Testis (tissue), 3 donors: ENCODE results near the gene SPG7. TPM values are rescaled to one million over a fixed set of nuclear protein-coding genes. Genes with fewer than 3 reads are reported as not detected.

Experiments used
- DNase-seq: peaks from one replicate; pipeline ENCODE4 v3.0.0-alpha.2; 2019
- H3K27ac ChIP-seq, 2 donors: fragments of 200-600 bp; sonication (generic); one replicate each; pipeline ENCODE4 v1.5.1; 2019
- H3K27me3 ChIP-seq: fragments of 200-600 bp; sonication (generic); one replicate; pipeline ENCODE4 v1.5.1; 2019
- H3K36me3 ChIP-seq: fragments of 200-600 bp; sonication (generic); one replicate; pipeline ENCODE4 v1.5.1; 2017; ENCODE audit warnings: low read depth; ENCODE audit errors: missing control alignments
- H3K4me1 ChIP-seq: fragments of 200-600 bp; sonication (generic); one replicate; pipeline ENCODE4 v1.5.1; 2019
- H3K4me3 ChIP-seq, 2 donors: fragments of 200-600 bp; sonication (generic); one replicate each; pipeline ENCODE4 v1.5.1; 2017 to 2019
- H3K9me3 ChIP-seq: fragments of 200-600 bp; sonication (generic); one replicate; pipeline ENCODE4 v1.5.1; 2017
- CTCF ChIP-seq, 3 experiments: fragments of 450-650 bp in 2 of 3; fragments of 200-600 bp in 1 of 3; sonication (generic) in 1 of 3; IDR thresholded peaks; one replicate each; pipeline ENCODE4 v1.5.1; 2016 to 2019; ENCODE audit warnings: antibody characterized with exemption in 3 of 3, mild to moderate bottlenecking in 2 of 3, moderate library complexity in 1 of 3
- POLR2A ChIP-seq: fragments of 450-650 bp; IDR thresholded peaks from one replicate; pipeline ENCODE4 v1.6.1; 2017; ENCODE audit warnings: antibody characterized with exemption, mild to moderate bottlenecking, moderate library complexity
- WGBS, 2 donors: methylation state at CpG; one replicate each; pipeline ENCODE4 v1.1.5; 2018; 5-methylcytosine and 5-hydroxymethylcytosine counted together
- intact Hi-C: fragments of 100-400 bp; cut with DNase I; formaldehyde crosslinking; loops from one replicate; pipeline ENCODE4 v1.15.1; 2023; ENCODE audit warnings: low total_unique reads
- polyA plus RNA-seq: library from polyadenylated mRNA; stranded (reverse); fragments of 350-450 nt; fragmentation: Illumina TruSeq; extraction: RNeasy Lipid Tissue Mini Kit (QIAGEN cat#74804); gene quantifications from one replicate; pipeline ENCODE4 v1.2.3, GENCODE V29; 2014; ENCODE audit warnings: low read depth, low replicate concordance; ENCODE audit not compliant: insufficient read depth
- total RNA-seq, 2 donors: library from RNA; depleted of rRNA; stranded (reverse); fragments of >200 nt; gene quantifications; one replicate each; pipeline ENCODE4 v1.2.3, GENCODE V29; 2016

SPG7 gene
- total and polyA plus RNA-seq, 3 donors from 2014 or later, result 97.9 to 307 (median 275) TPM

GRCh38 chr16:89544113-89544512 is 35.9 kb downstream of the SPG7 start:
- TF ChIP-seq CTCF (IDR thresholded peaks at IDR 0.05) (no peak), POLR2A (no peak)
- no peaks in the 10 kb centered on the region for H3K27me3 ChIP-seq
- H3K4me3 ChIP-seq, result no peak overlapping the region
- H3K4me1 ChIP-seq, result no peaks in the 10 kb centered on the region
- peak; percentile 74 for DNase-seq
- no peaks in the 10 kb centered on the region for H3K36me3 ChIP-seq
- no peak overlapping the region for H3K27ac ChIP-seq
- intact Hi-C loops, result no loop called here
- WGBS, 2 donors, result 56 to 80% methylated on average over 11 of the region's 11 CpGs
- no peaks in the 10 kb centered on the region for H3K9me3 ChIP-seq

- no peaks in the 10 kb centered on the region for H3K9me3 ChIP-seq
- no peaks in the 10 kb centered on the region for H3K36me3 ChIP-seq
- 80 to 88% methylated on average over 13 of the region's 13 CpGs for WGBS, 2 donors
Observed at GRCh38 chr16:89544713-89545043, 36.5 kb downstream of the SPG7 start.

GRCh38 chr16:89545044-89545830 is 37.0 kb downstream of the SPG7 start:
- Histone ChIP-seq H3K4me3 (no peak overlapping the region), H3K27me3 (no peaks in the 10 kb centered on the region), H3K36me3 (no peaks in the 10 kb centered on the region), H3K4me1 (no peaks in the 10 kb centered on the region), H3K9me3 (no peaks in the 10 kb centered on the region), H3K27ac (no peak overlapping the region)
- TF ChIP-seq POLR2A (no peak), CTCF (IDR thresholded peaks at IDR 0.05) (no peak)
- 91 to 96% methylated on average over 15 to 17 of the region's 17 CpGs for WGBS, 2 donors
- intact Hi-C loops, result no loop called here
- DNase-seq, result no peak

More at GRCh38 chr16:89544713-89545043, 36.5 kb downstream of the SPG7 start:
- intact Hi-C loops, result no loop called here
- TF ChIP-seq CTCF (IDR thresholded peaks at IDR 0.05), result no peak
- no peak for TF ChIP-seq POLR2A
- Histone ChIP-seq H3K4me3 (no peak overlapping the region), H3K27ac (no peak overlapping the region), H3K27me3 (no peaks in the 10 kb centered on the region), H3K4me1 (no peaks in the 10 kb centered on the region)
- DNase-seq, result no peak

- no peak overlapping the region for H3K27ac ChIP-seq
- intact Hi-C loops, result no loop called here
- no peaks in the 10 kb centered on the region for H3K27me3 ChIP-seq
- WGBS, 2 donors, result 96% methylated on average over 26 of the region's 26 CpGs
- no peak for DNase-seq
- H3K36me3 ChIP-seq, result no peaks in the 10 kb centered on the region
- no peaks in the 10 kb centered on the region for H3K9me3 ChIP-seq
- no peak overlapping the region for H3K4me3 ChIP-seq
- H3K4me1 ChIP-seq, result no peaks in the 10 kb centered on the region
- TF ChIP-seq CTCF (IDR thresholded peaks at IDR 0.05), result no peak
- TF ChIP-seq POLR2A, result no peak
Observed at GRCh38 chr16:89545831-89546574, 37.8 kb downstream of the SPG7 start.
